GM12878 (cell line): ENCODE data around the gene UMAD1. TPM values are rescaled to one million over a fixed set of nuclear protein-coding genes. Genes with fewer than 3 reads are reported as not detected.

ENCODE experiments used
- ATAC-seq: fragments of 200-7000 bp; cut with Tn5 transposase; 3 replicates; pipeline ENCODE4 v1.9.1; 2020; ENCODE audit warnings: mild to moderate bottlenecking, moderate library complexity
- BruUV-seq: library from RNA; stranded (reverse); fragments of 400-500 nt; replicated peaks from 2 replicates; lab custom pipeline; 2021; lab: Mats Ljungman, UMichigan
- CTCF ChIA-PET: fragments of 300-600 bp; sonication (Branson Sonifier 250); formaldehyde crosslinking; extraction: SDS; loops from one replicate; lab custom pipeline; 2021; ENCODE audit warnings: inconsistent platforms; lab: Yijun Ruan, JAX
- POLR2A ChIA-PET: fragments of 350-600 bp; formaldehyde crosslinking; extraction: SDS; loops from one replicate; lab custom pipeline; 2021; ENCODE audit warnings: inconsistent platforms; lab: Charles Lee
- RAD21 ChIA-PET: fragments of 300-600 bp; sonication (Branson Sonifier 250); formaldehyde crosslinking; loops from one replicate; lab custom pipeline; 2023; ENCODE audit warnings: antibody characterized with exemption; ENCODE audit not compliant: unreplicated experiment; lab: Charles Lee
- SMC1A ChIA-PET: fragments of 300-600 bp; sonication (Branson Sonifier 250); formaldehyde crosslinking; loops from one replicate; lab custom pipeline; 2023; ENCODE audit not compliant: unreplicated experiment, uncharacterized antibody; lab: Charles Lee
- DNase-seq: peaks from one replicate; pipeline ENCODE4 v3.0.0-alpha.2; 2011; ENCODE audit warnings: low read depth, low spot score
- FAIRE-seq: peaks from 3 replicates; lab custom pipeline; 2011; peaks lifted over from hg19 to GRCh38; lab: Jason Lieb, UNC
- H2AFZ ChIP-seq: 2 replicates; pipeline ENCODE4 v1.6.0; 2011; ENCODE audit warnings: low read depth, low read length, control low read depth; ENCODE audit not compliant: control insufficient read depth
- H3K27ac ChIP-seq: 2 replicates; pipeline ENCODE4 v1.5.1; 2011; ENCODE audit warnings: control low read depth; ENCODE audit not compliant: control insufficient read depth, insufficient read depth
- H3K27me3 ChIP-seq, 2 experiments: replicated peaks in 1 of 2; 2 replicates each; pipeline versions ENCODE4 v1.6.0 to v1.6.1; 2011; ENCODE audit warnings: low read length in 1 of 2; ENCODE audit not compliant: control insufficient read depth in 2 of 2, insufficient read depth in 2 of 2
- H3K36me3 ChIP-seq, 2 experiments: 2 replicates each; pipeline ENCODE4 v1.5.1; 2011; ENCODE audit warnings: low read length in 1 of 2; ENCODE audit not compliant: control insufficient read depth in 2 of 2, insufficient read depth in 2 of 2
- H3K4me1 ChIP-seq: 2 replicates; pipeline ENCODE4 v1.6.1; 2011; ENCODE audit warnings: mild to moderate bottlenecking, low read length, moderate library complexity, mixed read lengths; ENCODE audit not compliant: control insufficient read depth, insufficient read depth
- H3K4me2 ChIP-seq: 2 replicates; pipeline ENCODE4 v1.6.0; 2011; ENCODE audit warnings: control low read depth; ENCODE audit not compliant: control insufficient read depth, insufficient read depth
- H3K4me3 ChIP-seq: fragments of 200-600 bp; sonication (generic); 2 replicates; pipeline ENCODE4 v1.5.1; 2016
- H3K79me2 ChIP-seq: 2 replicates; pipeline ENCODE4 v1.6.0; 2011; ENCODE audit warnings: low read length; ENCODE audit not compliant: control insufficient read depth, insufficient read depth
- H3K9ac ChIP-seq: 2 replicates; pipeline ENCODE4 v1.8.0; 2011; ENCODE audit warnings: low read length, control low read depth, mixed read lengths; ENCODE audit not compliant: control insufficient read depth, insufficient read depth
- H3K9me3 ChIP-seq: replicated peaks from 3 replicates; pipeline ENCODE4 v1.5.1; 2011; ENCODE audit warnings: mild to moderate bottlenecking, low read length; ENCODE audit not compliant: control insufficient read depth, insufficient read depth
- H4K20me1 ChIP-seq: 2 replicates; pipeline ENCODE4 v1.6.0; 2011; ENCODE audit not compliant: control insufficient read depth, insufficient read depth
- CREM ChIP-seq: IDR thresholded peaks from 2 replicates; pipeline ENCODE4 v1.6.1; 2014; ENCODE audit warnings: antibody characterized with exemption, low read depth
- LARP7 ChIP-seq: fragments of 450-650 bp; IDR thresholded peaks from 2 replicates; pipeline ENCODE4 v1.6.1; 2017; ENCODE audit warnings: mild to moderate bottlenecking
- PAX8 ChIP-seq: fragments of 450-650 bp; IDR thresholded peaks from 2 replicates; pipeline ENCODE4 v1.6.1; 2017; ENCODE audit warnings: mild to moderate bottlenecking, moderate library complexity
- RAD51 ChIP-seq: fragments of 450-650 bp; IDR thresholded peaks from 2 replicates; pipeline ENCODE4 v1.6.1; 2016; ENCODE audit warnings: moderate library complexity, mild to moderate bottlenecking, inconsistent platforms
- STAT1 ChIP-seq: fragments of 450-650 bp; conservative IDR thresholded peaks from 2 replicates; pipeline ENCODE4 v1.6.1; 2014; ENCODE audit warnings: antibody characterized with exemption, mild to moderate bottlenecking
- SUPT20H ChIP-seq: IDR thresholded peaks from 2 replicates; pipeline ENCODE4 v1.6.1; 2011; ENCODE audit warnings: low read depth, mild to moderate bottlenecking, low read length, moderate library complexity, borderline replicate concordance; ENCODE audit not compliant: control insufficient read depth
- TAF1 ChIP-seq: IDR thresholded peaks from 2 replicates; pipeline ENCODE4 v1.6.1; 2011; ENCODE audit warnings: mild to moderate bottlenecking, low read depth, low read length, borderline replicate concordance
- WRNIP1 ChIP-seq: IDR thresholded peaks from 2 replicates; pipeline ENCODE4 v1.6.1; 2011; ENCODE audit warnings: low read depth, low read length, improper control_type of control experiment, borderline replicate concordance
- ZNF384 ChIP-seq: IDR thresholded peaks from 2 replicates; pipeline ENCODE4 v1.6.1; 2012; ENCODE audit warnings: low read depth, mild to moderate bottlenecking, low read length, improper control_type of control experiment, borderline replicate concordance
- WGBS: methylation state at CpG from one replicate; pipeline ENCODE4 v1.1.6; 2016; ENCODE audit warnings: low lambda C conversion rate; ENCODE audit not compliant: insufficient replicate concordance, insufficient coverage; ENCODE audit errors: missing lambda C conversion rate; 5-methylcytosine and 5-hydroxymethylcytosine counted together
- in situ Hi-C: fragments of 300-500 bp; cut with MboI; formaldehyde crosslinking; loops from 9 replicates; pipeline ENCODE4 v1.14.3; 2018; ENCODE audit warnings: mixed read lengths
- intact Hi-C: fragments of 100-400 bp; cut with micrococcal nuclease; formaldehyde crosslinking; loops from one replicate; pipeline ENCODE4 v1.14.2; 2022; ENCODE audit not compliant: unreplicated experiment
- polyA plus RNA-seq, 11 experiments: library from polyadenylated mRNA; depleted of rRNA in 4 of 11; unstranded in 6 of 11; stranded (reverse) in 5 of 11; fragments of >200 nt; fragmentation: Nextera tagmentation in 4 of 11; fragmentation: Illumina TruSeq in 1 of 11; extraction: Ambion mirVana in 4 of 11; extraction: Trizol in 1 of 11; gene quantifications; 1 replicate in 1 of 11; 2 replicates in 10 of 11; pipeline versions ENCODE4 v1.2.1 to v1.2.3, GENCODE V29; 2011 to 2016; ENCODE audit warnings: inconsistent platforms in 2 of 11, missing spikeins in 2 of 11, low read depth in 1 of 11
- total RNA-seq, 4 experiments: library from RNA; depleted of rRNA in 3 of 4; stranded (reverse); fragments of >200 nt in 3 of 4; fragmentation: Illumina TruSeq in 1 of 4; extraction: Trizol in 1 of 4; gene quantifications; 2 replicates each; pipeline versions ENCODE4 v1.2.1 to v1.2.3, GENCODE V29; 2013 to 2021
- TF ChIP-seq, protein P1 (sequence below): fragments of 450-650 bp; IDR thresholded peaks from 2 replicates; pipeline ENCODE4 v1.6.1; 2017; ENCODE audit warnings: mild to moderate bottlenecking, moderate library complexity
- TF ChIP-seq, protein P2 (sequence below): fragments of 450-650 bp; IDR thresholded peaks from 2 replicates; pipeline ENCODE4 v1.6.1; 2017; ENCODE audit warnings: borderline replicate concordance
- TF ChIP-seq, protein P3 (sequence below): fragments of 450-650 bp; IDR thresholded peaks from 2 replicates; pipeline ENCODE4 v1.6.1; 2017; ENCODE audit warnings: mild to moderate bottlenecking

Gene UMAD1
- total and polyA plus RNA-seq, 10 of the 15 experiments (the other 5 are each of a cell fraction or from before 2014, with no cell fraction given) = 6.0 to 28.6 (median 9.3) TPM

DNA sequence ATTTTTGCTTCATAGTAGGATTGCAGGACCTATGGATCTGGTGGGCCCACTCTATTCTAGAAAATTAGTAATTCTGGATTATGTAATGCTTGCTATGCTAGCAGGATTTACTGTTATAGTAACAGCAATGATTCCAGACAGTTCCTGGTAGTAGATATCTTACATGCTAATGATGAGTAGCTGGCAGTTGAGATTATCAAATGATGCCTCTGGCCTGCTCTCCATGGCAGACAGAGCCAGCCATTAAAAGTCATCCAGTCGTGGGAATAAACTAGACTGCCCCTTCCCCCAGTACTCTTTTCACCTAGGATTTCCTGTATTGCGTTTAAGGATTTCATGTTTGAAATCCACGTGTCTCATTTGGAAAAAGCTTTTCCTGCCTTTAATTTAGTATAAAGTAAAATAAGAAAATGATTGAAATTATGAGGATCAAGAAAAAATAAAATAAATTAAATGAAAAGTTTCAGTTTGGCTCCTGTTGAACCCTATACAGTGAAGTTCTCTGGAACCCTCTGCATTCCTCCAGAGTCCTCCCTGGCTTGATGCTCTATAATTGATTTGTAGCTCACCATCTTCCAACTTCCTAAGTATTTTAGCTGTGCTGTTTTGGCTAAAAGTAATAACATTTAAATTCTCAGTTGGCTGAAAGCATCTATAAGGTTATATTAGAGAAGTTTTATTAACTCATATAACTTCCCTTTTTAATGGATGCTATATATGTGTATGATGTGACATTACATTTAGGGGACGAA, 14.6 kb downstream of the UMAD1 start:
- DNase-seq = no peak
- H3K9me3 ChIP-seq = no peaks in the 10 kb centered on the region
- 79% methylated on average over 4 of the region's 4 CpGs for WGBS
- intact Hi-C loops (no loop called here), in situ Hi-C loops (no loop called here)
- no TSS peak for BruUV-seq
- FAIRE-seq = no peak
- H3K9ac ChIP-seq = no peak overlapping the region
- no peak overlapping the region for H3K4me3 ChIP-seq
- CTCF ChIA-PET = interaction anchor here (0.6 to 1.2 kb wide), 4 partner anchors 9 to 539 kb away, joined by 3 read pairs; no protein-coding TSS in a partner anchor
- no peaks in the 10 kb centered on the region for H3K4me1 ChIP-seq
- no peak overlapping the region for H3K27ac ChIP-seq
- ATAC-seq = no peak
- no peak overlapping the region for H2AFZ ChIP-seq
- H3K79me2 ChIP-seq = no peaks in the 10 kb centered on the region; the same call in 1 of the 2 replicates
- RAD21 ChIA-PET = interaction anchor here (1.2 kb wide), 1 partner anchor 26 kb away, joined by 3 read pairs; no protein-coding TSS in a partner anchor
- H4K20me1 ChIP-seq = no peaks in the 10 kb centered on the region
- POLR2A ChIA-PET = no interaction called here
- H3K36me3 ChIP-seq = no peaks in the 10 kb centered on the region
- no peaks in the 10 kb centered on the region for H3K27me3 ChIP-seq
- no peak overlapping the region for H3K4me2 ChIP-seq
- SMC1A ChIA-PET = interaction anchor here (0.9 to 1.5 kb wide), 4 partner anchors 13 to 96 kb away, joined by 3 to 6 read pairs (median 3); no protein-coding TSS in a partner anchor
- TF ChIP-seq, protein P1, sequence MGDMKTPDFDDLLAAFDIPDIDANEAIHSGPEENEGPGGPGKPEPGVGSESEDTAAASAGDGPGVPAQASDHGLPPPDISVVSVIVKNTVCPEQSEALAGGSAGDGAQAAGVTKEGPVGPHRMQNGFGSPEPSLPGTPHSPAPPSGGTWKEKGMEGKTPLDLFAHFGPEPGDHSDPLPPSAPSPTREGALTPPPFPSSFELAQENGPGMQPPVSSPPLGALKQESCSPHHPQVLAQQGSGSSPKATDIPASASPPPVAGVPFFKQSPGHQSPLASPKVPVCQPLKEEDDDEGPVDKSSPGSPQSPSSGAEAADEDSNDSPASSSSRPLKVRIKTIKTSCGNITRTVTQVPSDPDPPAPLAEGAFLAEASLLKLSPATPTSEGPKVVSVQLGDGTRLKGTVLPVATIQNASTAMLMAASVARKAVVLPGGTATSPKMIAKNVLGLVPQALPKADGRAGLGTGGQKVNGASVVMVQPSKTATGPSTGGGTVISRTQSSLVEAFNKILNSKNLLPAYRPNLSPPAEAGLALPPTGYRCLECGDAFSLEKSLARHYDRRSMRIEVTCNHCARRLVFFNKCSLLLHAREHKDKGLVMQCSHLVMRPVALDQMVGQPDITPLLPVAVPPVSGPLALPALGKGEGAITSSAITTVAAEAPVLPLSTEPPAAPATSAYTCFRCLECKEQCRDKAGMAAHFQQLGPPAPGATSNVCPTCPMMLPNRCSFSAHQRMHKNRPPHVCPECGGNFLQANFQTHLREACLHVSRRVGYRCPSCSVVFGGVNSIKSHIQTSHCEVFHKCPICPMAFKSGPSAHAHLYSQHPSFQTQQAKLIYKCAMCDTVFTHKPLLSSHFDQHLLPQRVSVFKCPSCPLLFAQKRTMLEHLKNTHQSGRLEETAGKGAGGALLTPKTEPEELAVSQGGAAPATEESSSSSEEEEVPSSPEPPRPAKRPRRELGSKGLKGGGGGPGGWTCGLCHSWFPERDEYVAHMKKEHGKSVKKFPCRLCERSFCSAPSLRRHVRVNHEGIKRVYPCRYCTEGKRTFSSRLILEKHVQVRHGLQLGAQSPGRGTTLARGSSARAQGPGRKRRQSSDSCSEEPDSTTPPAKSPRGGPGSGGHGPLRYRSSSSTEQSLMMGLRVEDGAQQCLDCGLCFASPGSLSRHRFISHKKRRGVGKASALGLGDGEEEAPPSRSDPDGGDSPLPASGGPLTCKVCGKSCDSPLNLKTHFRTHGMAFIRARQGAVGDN = no peak
- TF ChIP-seq, protein P2, sequence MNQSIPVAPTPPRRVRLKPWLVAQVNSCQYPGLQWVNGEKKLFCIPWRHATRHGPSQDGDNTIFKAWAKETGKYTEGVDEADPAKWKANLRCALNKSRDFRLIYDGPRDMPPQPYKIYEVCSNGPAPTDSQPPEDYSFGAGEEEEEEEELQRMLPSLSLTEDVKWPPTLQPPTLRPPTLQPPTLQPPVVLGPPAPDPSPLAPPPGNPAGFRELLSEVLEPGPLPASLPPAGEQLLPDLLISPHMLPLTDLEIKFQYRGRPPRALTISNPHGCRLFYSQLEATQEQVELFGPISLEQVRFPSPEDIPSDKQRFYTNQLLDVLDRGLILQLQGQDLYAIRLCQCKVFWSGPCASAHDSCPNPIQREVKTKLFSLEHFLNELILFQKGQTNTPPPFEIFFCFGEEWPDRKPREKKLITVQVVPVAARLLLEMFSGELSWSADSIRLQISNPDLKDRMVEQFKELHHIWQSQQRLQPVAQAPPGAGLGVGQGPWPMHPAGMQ = no peak
- TF ChIP-seq WRNIP1 (no peak), PAX8 (no peak), CREM (no peak), TAF1 (no peak), ZNF384 (no peak), RAD51 (no peak), STAT1 (no peak), LARP7 (no peak), SUPT20H (no peak)
- TF ChIP-seq, protein P3, sequence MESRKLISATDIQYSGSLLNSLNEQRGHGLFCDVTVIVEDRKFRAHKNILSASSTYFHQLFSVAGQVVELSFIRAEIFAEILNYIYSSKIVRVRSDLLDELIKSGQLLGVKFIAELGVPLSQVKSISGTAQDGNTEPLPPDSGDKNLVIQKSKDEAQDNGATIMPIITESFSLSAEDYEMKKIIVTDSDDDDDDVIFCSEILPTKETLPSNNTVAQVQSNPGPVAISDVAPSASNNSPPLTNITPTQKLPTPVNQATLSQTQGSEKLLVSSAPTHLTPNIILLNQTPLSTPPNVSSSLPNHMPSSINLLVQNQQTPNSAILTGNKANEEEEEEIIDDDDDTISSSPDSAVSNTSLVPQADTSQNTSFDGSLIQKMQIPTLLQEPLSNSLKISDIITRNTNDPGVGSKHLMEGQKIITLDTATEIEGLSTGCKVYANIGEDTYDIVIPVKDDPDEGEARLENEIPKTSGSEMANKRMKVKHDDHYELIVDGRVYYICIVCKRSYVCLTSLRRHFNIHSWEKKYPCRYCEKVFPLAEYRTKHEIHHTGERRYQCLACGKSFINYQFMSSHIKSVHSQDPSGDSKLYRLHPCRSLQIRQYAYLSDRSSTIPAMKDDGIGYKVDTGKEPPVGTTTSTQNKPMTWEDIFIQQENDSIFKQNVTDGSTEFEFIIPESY = no peak
